Upper lobe of left lung (tissue), 4 donors: ENCODE measurements around the gene HDAC8.

Experiments used
- CTCF ChIP-seq, 6 experiments: fragments of 450-650 bp in 4 of 6; fragments of 200-600 bp in 2 of 6; sonication (generic) in 2 of 6; IDR thresholded peaks; one replicate each; pipeline ENCODE4 v1.5.1; 2016 to 2019; ENCODE audit warnings: antibody characterized with exemption in 6 of 6
- POLR2A ChIP-seq, 4 donors: fragments of 450-650 bp; IDR thresholded peaks; one replicate each; pipeline ENCODE4 v1.5.1; 2016 to 2017; ENCODE audit warnings: antibody characterized with exemption in 4 of 4, mild to moderate bottlenecking in 2 of 4
- POLR2AphosphoS5 ChIP-seq, 2 donors: sonication (generic); formaldehyde crosslinking; IDR thresholded peaks; one replicate each; pipeline ENCODE4 v1.5.1; 2017; ENCODE audit warnings: antibody characterized with exemption in 2 of 2

GRCh38 chrX:72314881-72315280 is 257.8 kb downstream of the HDAC8 start:
- TF ChIP-seq POLR2AphosphoS5 (IDR thresholded peaks at IDR 0.05) (no peak), CTCF (IDR thresholded peaks at IDR 0.05) (no peak), POLR2A (IDR thresholded peaks at IDR 0.05) (no peak)
